HK-2 (cell line): ENCODE results near the gene RSAD1.

Experiments
- DNase-seq: peaks from one replicate; pipeline ENCODE4 v3.0.0-alpha.2; 2018; ENCODE audit not compliant: unreplicated experiment

Gene RSAD1

DNA sequence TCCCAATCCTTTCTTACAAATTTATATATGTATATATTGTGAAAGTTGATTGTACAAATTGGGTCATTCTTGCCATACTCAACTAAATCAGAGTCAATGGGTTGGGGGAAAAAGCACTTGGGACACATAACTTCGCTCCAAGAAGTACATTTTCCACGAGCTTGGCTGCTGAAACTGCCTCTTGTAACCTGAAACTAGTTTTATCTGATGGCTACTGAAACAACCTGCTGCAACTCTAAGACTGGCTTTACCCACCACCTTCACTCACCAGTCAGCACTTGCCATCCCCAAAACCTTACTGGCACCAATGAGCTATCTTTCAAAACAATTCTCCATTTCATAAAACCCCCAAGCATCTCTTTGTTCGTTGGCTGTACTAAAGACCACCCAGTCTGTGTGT, 15.1 kb downstream of the RSAD1 start:
- no peak for DNase-seq

DNA sequence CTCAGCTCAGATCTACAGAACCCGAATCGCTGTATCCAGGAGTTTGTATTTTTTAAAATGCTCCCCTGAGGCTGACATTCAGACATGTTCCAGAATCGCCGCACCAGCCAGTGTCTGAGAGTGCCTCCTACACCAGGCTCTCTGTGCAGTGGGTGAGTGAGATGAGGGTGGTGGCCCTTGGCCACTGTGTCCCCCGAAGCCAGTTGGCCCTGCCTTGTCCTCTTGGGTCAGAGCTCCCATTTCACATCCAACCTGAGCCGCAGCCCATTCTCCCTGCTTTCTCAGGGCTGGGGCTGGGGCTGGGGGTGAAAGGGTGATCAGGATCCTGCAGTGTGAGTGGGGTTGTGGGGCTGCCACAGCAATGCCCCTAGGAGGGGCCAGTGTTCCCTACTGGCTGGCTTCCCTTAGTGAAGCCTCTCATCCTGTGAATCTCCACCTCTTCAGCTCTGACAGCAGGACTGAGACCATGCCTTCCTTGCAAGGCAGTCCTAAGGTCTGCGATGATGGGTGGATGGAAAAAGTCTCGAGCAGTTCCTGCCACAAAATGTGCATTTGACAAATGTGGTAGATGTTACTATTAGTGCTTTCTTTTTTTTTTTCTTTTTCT, 16.7 kb downstream of the RSAD1 start:
- no peak for DNase-seq

DNA sequence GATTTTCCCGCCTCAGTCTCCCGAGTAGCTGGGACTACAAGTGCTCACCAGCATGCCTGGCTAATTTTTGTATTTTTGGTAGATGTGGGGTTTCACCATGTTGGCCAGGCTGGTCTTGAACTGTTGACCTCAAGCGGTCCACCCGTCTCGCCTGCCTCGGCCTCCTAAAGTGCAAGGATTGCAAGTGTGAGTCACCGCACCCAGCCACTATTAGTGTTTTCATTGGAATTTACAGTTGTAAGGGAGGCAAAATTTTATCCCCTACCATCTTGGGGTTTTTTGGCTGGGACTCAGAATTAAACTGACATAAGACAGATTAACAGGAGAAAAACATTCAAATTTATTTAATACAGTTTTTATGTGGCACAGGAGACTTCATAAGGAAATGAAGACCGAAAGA, 17.3 kb downstream of the RSAD1 start:
- DNase-seq = no peak

DNA sequence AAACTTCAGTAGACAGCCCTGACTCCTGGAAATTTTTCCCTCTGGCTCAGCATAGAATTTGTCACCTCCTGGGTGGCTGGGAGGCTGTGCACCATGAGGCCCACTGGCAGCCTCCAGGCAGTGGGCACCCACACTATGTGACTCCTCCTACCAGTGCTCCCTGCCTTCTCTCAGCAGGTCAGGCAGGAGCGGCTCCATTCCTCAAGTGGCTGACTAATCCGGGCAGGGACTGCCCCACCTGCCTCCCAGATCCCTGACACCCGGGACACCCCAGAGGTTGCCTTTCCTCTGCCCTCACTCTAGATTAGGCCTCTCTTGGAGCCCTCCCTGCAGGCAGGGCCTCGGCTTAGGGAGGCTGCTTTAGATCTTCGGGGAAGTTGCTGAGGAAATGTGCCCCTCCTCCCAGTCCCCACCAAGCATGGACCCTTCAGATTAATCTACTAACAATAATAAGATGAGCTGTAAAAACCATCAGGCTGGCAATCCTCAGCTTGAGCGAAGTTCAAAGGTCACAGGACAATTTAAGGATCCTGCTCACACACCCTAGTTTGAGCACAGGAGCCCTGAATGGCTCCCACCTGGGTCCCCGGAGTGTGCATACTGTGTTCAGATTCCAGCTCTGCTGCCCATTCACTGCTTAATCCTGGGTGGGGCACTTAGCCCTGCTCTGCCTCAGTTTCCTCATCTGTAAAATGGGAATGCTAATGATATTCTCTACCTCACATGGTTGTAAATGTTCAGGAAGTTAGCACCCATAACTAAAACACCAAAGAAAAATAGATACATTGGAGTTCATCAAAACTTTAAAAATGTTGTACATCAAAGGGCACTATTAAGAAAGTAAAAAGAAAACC, 19.6 kb downstream of the RSAD1 start:
- DNase-seq = peak; percentile 57

DNA sequence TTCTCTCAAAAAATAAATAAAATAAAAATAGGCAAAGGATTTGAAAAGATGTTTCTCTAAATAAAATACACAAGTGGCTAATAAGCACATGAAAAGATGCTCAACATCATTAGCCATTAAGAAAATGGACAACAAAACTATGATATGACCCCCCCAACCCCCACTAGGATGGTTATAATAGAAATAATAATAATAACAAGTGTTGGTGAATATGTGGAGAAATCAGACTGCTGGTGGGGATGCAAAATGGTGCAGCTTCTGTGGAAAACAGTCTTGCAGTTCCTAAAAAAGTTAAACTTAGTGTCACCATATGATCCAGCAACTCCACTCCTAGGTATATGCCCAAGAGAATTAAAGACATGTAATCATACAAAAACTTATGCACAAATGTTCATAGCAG, 20.6 kb downstream of the RSAD1 start:
- DNase-seq = no peak

DNA sequence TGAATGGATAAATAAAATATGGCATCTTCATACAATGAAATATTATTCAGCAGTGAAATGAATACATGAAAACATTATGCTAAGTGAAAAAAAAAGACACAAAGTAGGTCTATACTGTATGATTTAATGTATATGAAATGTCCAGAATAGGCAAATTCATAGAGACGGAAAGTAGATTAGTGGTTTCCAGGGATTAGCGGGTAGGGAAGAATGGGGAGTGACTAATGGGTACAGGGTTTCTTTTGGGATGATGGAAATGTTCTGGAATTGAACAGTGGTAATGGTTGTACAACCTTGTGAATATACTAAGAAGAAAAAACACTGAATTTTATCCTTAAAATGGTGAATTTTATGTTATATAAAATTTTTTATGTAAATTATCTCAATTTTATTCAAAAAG, 21.1 kb downstream of the RSAD1 start:
- DNase-seq = no peak

DNA sequence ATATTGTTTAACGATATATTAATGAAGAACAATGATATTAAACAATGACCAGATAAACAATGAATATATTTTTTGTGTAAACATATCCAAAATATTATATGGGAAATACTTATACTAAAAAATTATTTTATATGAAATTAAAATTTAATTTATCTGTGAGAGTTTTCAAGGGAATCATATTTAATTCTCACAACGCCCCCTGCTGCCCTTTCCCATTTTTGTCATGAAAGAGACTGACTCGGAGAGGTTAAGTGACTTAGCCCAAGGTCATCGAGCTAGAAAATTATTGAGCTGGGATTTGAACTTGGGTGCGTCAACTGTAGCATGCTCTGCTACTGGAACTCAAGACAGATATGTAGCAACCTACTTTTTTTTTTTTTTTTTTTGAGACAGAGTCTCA, 22.4 kb downstream of the RSAD1 start:
- no peak for DNase-seq

DNA sequence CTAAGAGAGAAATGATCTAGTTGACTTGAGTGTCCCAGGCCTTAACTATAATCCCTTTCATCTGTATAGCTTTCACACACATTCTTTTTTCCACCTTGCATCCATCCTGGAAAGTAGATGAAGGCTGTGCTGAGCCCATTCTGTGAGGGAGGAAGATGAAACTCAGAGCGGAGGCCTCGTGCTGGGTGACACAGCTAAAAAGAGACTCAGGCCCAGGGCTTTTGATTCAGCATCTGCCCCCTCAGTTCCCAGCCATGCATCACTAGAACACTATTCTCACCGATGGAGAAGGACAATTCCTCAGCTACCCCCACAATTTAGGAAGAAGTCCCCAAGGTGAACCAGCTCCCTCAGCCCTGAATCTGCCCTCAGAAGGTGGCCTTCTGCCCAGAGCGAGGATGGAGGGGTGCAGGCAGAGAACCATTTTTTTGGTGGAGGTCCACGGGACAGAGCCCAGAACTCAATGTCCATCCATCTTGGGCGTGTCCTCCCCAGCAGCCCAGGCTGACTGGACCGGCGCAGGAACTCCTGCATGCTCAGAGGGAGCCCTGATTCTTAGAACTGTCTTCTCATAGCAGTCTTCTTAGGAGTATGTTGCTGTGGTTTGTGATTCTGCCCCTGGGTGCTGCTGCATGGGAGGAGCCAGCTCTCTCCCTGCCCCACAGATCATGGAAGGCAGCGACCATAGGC, 23.8 kb downstream of the RSAD1 start:
- no peak for DNase-seq

DNA sequence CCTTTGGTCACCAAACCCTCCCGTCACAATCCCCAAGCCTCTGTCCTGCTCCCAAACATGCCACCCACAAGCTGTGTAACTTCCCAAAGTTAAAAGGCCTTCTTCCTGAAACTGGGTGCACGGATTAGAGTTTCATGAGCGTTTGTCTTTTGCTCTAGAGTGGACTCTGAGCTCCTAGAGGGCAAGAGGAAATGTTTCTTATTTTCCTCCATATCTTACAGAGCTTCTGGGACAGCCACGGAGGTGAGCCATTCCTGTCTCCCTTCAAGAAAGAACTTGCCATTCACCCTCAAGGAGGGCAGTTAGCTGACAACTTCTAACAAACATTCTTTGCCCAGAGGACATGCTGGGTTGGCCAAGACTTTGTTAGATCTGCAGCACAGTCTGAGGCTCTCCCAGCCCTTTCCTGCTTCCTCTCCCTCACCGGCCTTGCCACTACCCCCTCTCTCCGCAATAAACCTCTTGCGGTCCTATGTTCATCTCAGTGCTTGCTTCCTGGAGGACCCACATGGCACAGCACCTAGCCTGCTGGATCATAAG, 27.0 kb downstream of the RSAD1 start:
- DNase-seq = no peak

DNA sequence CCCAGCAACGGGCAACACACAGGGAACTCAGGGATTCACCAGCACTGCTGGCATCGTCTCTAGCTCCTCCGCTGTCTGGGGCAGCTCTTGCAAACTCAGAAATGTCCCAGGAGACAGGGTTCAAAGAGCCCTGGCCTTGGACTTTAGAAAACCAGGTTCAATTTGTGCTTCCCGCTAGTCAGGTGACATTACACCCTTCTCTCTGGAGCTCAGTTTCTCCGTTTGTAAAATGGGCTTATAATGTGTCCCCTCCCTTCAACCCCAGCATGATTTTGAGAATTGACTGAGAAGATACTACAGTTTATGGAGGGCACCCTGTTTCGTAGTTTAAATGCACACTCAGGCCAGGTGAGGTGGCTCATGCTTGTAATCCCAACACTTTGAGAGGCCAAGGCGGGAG, 27.6 kb downstream of the RSAD1 start:
- no peak for DNase-seq

DNA sequence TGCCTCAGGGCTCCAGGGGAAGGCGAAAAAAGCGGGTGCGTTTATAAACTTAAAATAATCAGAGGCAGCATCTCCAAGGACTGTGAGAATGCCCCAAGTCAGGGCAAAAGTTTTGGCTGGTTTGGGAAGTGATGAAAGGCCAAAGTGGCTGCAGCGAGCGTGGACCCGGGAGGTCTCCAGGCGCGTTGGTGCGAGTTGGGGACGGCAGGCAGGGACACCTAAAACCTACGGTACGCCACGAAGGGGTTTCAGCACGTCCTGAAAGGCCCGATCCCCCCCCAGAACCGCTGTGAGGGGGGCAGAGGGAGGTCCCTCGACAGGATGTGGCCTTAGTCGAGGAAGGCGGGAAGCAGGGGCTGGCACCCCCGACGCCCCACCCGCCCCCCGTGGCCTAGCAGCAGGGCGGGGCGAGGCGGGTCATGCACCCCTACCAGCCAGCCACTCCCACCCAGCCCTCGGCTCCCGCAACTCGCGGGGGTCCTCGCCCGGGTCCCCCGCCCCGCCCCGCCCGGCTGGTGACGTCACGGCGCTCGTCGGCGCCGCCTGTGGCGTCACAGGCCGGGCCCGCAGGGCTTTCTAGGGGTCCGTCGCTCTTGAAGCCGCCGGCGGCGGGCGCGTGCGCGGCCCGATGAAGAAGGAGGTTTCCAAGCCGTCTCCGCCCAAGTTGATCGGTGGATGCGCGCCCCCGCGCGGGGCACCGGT, 29.4 kb downstream of the RSAD1 start, which contains the start of gene MYCBPAP:
TSS of gene MYCBPAP (plus strand) at position 569 of the 702 bp plus-strand sequence. CDS start 236 bp downstream, outside the sequence.
- DNase-seq = no peak

DNA sequence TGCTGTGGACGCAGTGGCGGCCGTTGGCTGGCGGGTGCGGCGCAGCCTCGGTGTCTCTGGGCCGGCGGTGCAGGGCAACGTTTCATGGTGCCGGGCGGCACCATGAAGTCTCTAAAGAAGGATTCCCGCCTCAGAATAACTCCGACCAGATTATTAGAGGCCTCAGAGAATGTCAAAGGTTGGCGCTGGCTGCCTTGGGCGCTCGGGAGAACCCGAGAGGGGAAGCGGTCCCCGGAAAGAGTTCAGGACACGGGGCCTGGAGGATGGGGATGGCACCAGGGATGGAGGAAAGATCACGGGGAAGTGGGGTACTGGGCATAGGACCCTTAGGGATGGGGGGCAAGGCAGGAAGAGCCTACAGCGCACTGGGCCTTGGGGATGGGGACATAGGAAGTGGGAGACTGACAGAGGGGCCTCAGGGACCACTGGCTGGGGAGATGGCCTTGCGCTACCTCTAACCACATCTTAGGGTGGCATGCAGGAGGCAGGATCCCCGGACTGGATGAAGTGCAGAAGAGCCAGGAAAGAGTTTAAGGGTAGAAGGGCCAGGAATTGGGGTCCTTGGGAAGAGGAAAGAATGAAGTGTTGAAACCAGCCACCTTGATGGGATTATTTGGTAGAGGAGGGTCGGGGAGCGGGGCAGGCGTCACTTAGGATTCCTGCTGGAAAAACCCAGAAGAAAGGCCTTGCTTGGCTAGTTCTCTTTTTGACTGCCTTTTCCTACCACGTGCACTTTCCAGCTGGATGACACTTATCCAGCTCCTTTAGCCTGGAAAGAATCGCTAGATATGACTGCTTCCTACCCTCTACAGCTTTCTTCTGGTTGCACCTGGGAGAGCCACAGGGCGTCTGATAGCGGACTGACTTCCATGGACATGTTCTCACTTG, 30.2 kb downstream of the RSAD1 start:
- DNase-seq = no peak

DNA sequence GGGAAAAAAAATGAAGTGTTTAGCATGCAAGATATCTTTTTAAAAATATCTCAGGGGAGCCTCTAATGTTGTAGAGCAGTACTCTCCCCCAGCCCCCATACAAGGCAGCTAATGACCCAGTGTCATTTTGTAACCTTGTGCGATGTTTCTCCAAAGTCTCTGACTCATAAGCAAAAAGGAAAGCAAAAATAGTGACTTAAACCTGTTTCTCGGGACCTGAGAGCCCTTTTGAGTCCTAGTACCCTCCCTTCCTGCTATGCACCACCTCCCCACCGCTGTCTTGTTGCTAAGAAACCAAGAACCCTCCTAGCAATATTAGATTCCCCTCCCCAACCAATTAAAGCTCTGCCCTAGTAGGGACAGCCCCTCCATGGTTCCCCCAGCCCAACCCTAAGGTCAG, 32.4 kb downstream of the RSAD1 start:
- no peak for DNase-seq

DNA sequence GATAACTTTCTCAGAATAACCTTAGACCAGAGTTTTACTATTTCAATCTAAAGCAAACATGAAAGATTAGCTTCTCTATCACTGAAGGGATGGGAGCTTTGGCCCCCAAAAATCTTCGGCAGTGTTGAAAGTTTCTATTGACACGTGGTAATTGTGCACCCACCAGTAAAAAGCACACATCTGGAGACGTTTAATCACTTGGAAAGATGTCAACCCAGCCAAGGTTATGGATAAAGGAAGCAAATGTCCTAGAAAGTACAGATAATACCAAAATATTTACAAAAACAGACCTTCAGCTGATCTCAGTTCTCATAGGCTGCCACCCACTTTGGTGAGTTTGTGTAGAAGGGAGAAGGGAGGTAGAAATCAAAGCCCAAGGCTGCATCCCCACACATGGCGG, 34.8 kb downstream of the RSAD1 start:
- DNase-seq = no peak

DNA sequence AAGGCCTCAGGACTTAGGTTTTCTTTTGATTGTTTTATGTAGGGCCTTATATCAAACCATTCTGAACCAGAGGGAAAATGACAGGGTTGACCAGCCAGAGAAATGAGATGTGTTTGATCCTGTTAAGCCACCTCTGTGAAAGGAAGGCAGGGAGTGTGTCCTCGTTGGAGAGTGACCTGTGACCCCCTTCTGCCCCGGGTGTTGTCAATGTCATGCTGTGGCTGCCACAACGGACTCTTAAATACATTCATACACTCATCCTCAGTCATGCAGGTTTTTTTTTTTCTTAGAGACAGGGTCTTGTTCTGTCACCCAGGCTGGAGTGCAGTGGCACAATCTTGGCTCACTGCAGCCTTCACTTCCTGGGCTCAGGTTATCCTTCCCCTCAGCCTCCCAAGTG, 35.7 kb downstream of the RSAD1 start:
- no peak for DNase-seq

DNA sequence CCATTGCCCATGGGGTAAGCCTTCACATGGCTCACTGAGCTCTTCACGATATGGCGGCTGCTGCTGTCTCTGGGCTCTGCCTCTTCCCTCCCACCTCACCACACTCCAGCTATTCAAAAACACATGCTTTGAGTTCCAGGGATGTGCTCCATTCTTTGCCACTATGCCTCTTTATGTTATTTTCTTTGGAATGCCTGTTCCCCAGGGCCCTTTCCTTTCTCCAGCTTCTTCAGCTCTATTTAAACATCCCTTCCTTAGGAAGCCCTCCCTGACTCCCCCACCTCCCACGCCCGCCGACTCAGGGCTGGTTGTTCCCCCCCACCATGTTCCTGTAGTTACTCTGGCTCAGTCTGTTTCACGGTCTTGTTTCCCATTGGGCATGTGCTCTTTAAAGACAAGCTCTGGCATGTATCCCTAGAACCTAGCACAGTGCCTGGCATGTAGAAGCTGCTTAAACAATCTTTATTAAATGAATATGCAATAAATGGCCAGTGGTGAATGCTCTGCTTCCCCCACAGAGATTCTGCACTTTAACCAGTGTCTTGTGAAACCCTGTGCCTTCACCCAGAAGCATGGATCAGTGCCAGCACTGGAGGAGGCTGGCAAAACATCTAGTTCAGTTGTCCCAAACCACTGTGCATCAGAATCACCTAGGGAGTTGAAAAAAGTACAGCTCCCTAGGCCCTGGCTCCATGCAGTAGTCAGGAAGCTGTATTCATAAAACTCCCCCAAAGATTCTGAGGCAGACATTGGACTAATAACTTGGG, 36.5 kb downstream of the RSAD1 start:
- DNase-seq = no peak

DNA sequence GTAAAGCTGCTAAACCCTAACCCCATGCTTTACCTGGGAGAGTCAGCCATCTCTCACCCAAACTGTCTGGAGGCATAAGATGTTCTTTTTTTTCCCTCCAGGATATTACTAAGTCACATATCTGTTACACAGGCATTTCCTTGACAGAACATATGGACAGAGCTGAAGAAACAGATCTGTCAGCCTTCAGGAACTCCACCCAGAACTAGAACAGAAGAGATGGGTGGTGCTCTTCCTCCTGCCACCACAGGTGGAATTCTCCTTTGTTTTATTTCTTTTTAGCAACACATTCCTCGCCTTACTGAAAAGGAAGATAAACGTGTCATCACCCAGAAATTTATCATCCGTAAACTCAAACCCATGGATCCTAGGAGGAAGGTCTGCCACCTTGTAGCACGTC, 38.4 kb downstream of the RSAD1 start:
- no peak for DNase-seq

DNA sequence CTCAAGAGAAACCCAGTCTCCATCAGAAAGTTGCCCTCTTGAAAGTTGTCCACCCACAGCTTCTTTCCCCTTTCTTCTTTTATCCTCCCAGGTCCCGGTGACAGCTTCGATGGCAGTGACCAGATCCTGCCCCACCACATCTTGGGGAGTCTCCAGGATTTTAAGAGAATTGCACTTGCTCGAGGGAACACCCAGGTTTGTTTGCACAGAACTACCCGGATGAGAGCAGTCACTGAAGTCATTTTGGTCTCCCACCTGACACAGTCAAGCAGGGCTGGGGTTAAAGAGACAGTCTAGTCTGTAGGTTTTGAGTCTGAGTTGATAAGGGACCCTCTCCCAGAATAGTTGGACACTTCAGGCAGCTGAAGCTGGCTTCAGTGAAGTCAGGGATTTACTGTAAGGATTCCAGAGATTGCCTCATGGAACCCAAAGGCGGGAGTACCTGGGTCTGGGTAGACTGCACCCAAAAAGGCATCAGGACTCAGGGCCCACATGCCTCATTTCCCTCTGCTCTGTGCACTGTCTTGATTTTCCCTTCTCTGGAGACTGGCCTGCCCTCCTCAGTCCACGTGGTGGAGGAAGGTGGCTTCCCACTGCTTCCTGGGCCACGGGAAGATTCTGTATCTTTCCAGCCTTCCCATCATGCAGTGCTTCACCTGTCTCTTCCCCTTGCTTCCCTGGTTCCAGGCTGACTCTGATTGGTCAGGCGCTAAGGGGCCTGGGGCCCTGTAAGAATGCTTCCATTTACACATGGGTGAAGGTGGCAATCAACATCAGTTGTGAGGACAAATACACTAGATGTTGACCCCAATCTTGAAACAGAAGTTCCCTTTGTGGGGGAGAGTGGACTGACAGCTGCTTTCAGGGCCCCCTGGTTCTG, 39.1 kb downstream of the RSAD1 start:
- DNase-seq = no peak

DNA sequence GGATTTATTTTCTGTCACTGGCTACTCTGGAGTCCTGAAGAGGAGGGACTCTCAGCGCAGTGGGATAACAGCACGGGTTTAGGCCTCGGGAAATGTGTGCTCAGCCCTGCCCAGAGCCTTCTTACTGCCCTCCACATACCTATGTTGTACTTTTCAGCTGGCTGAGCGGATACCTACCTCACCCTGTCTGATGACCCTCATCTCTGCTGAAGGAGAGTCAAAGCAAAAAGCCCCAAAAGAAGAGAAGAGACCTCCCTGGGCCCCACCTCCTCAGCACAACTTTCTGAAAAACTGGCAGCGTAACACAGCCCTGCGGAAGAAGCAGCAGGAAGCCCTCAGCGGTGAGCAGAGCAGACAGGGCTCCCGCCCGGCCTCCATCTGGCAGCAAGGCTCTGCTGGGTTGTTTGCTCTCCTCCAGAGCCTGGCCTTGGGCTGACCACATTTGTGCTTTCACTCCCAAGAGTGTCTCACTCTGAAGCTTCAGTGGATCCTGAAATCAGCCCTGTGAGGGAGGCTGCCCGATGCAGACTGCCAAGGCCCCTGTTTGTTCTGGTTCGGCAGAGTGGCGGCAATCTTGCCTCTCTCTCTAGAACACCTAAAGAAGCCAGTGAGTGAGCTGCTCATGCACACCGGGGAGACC, 39.8 kb downstream of the RSAD1 start:
- DNase-seq = no peak
